A673 (cell line): ENCODE data around the gene NDST3.

Source experiments
- CTCF ChIP-seq: fragments of 300-800, 200-600 bp; sonication (generic); conservative IDR thresholded peaks from 2 replicates; pipeline ENCODE4 v1.5.1; 2017; ENCODE audit warnings: low read depth, mild to moderate bottlenecking, antibody characterized with exemption, low read length, moderate library complexity, mixed read lengths
- EZH2 ChIP-seq: fragments of 200-600 bp; sonication (generic); IDR thresholded peaks from 2 replicates; pipeline ENCODE4 v1.6.1; 2017; ENCODE audit warnings: borderline replicate concordance, low read depth, mild to moderate bottlenecking, mixed read lengths, antibody characterized with exemption, low read length; ENCODE audit not compliant: poor library complexity, severe bottlenecking

DNA sequence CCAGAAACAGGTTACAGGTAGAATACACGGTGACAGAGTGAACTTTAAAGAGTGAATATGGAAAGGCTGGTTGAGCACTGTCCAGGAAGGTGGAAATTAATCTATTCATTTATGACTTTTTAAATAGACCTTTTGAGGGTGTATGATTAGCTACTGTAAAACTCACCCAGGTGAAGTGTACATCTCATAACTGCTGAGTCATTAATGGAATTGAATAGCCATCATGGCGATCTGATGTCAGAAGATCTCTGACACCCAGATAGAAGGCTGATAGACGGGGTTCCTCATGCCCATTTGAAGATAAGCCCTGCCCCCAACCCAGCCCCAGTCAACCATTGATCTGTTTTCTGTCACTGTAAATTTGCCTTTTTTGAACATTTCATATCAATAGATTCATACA is 234.5 kb downstream of the NDST3 start:
- TF ChIP-seq EZH2 (no peak), CTCF (no peak)
